ENCODE results near the gene LPP.

Gene LPP

GRCh38 chr3:188472336-188472735, 318.4 kb downstream of the LPP start:
- Mint-ChIP-seq H3K9me3 (no peaks in the 10 kb centered on the region), H3K4me1 (peaks cover 6% of the 10 kb centered on the region), H3K27ac (no peak overlapping the region), H3K4me3 (no peak overlapping the region), H3K36me3 (no peaks in the 10 kb centered on the region)
- no peak for DNase-seq (ENCODE audit: low spot score in 2 of 2)
- ATAC-seq = no peak

GRCh38 chr3:188473045-188473444, 319.1 kb downstream of the LPP start:
- H3K36me3 Mint-ChIP-seq = no peaks in the 10 kb centered on the region
- H3K4me1 Mint-ChIP-seq = peaks cover 6% of the 10 kb centered on the region
- no peak overlapping the region for H3K27ac Mint-ChIP-seq
- no peak overlapping the region for H3K4me3 Mint-ChIP-seq
- no peaks in the 10 kb centered on the region for H3K9me3 Mint-ChIP-seq
- DNase-seq (ENCODE audit: low spot score in 2 of 2) = no peak
- ATAC-seq = no peak

- no peaks in the 10 kb centered on the region for H3K9me3 Mint-ChIP-seq
- ATAC-seq = no peak
- no peak overlapping the region for H3K27ac Mint-ChIP-seq
- H3K4me1 Mint-ChIP-seq = peaks cover 6% of the 10 kb centered on the region
- no peak overlapping the region for H3K4me3 Mint-ChIP-seq
- no peaks in the 10 kb centered on the region for H3K36me3 Mint-ChIP-seq
- DNase-seq (ENCODE audit: low spot score in 2 of 2) = no peak
These were observed 319.8 kb downstream of the LPP start for GRCh38 chr3:188473591-188474288.

- DNase-seq (ENCODE audit: low spot score in 2 of 2) (no peak), ATAC-seq (no peak)
- Mint-ChIP-seq H3K4me3 (no peak overlapping the region), H3K4me1 (peaks cover 3% of the 10 kb centered on the region), H3K9me3 (peaks cover 1% of the 10 kb centered on the region), H3K27ac (no peak overlapping the region), H3K36me3 (no peaks in the 10 kb centered on the region)
These were observed 323.0 kb downstream of the LPP start for GRCh38 chr3:188476935-188477334.

- Mint-ChIP-seq H3K9me3 (peaks cover 3% of the 10 kb centered on the region), H3K27ac (no peak overlapping the region), H3K4me1 (peaks cover 6% of the 10 kb centered on the region), H3K36me3 (peaks cover 6% of the 10 kb centered on the region), H3K4me3 (no peak overlapping the region)
- no peak for DNase-seq (ENCODE audit: low spot score in 2 of 2)
- no peak for ATAC-seq
These were observed 326.1 kb downstream of the LPP start for GRCh38 chr3:188480011-188480410.

GRCh38 chr3:188482929-188483328, 329.0 kb downstream of the LPP start:
- peaks cover 6% of the 10 kb centered on the region for H3K4me1 Mint-ChIP-seq
- H3K27ac Mint-ChIP-seq = no peak overlapping the region

GRCh38 chr3:188486126-188486525, 332.2 kb downstream of the LPP start:
- Mint-ChIP-seq H3K4me1 (peaks cover 6% of the 10 kb centered on the region), H3K36me3 (peaks cover 19% of the 10 kb centered on the region), H3K27ac (no peak overlapping the region), H3K4me3 (no peak overlapping the region), H3K9me3 (peaks cover 3% of the 10 kb centered on the region)
- DNase-seq (ENCODE audit: low spot score in 2 of 2) (no peak), ATAC-seq (no peak)

More at GRCh38 chr3:188482929-188483328, 329.0 kb downstream of the LPP start:
- Mint-ChIP-seq H3K4me3 (no peak overlapping the region), H3K36me3 (peaks cover 19% of the 10 kb centered on the region), H3K9me3 (peaks cover 3% of the 10 kb centered on the region)
- no peak for ATAC-seq
- no peak for DNase-seq (ENCODE audit: low spot score in 2 of 2)

- no peak for ATAC-seq
- no peak overlapping the region for H3K4me3 Mint-ChIP-seq
- peaks cover 19% of the 10 kb centered on the region for H3K36me3 Mint-ChIP-seq
- no peak for DNase-seq (ENCODE audit: low spot score in 2 of 2)
- peaks cover 3% of the 10 kb centered on the region for H3K4me1 Mint-ChIP-seq
- H3K9me3 Mint-ChIP-seq = peaks cover 2% of the 10 kb centered on the region
- no peak overlapping the region for H3K27ac Mint-ChIP-seq
These were observed 333.0 kb downstream of the LPP start for GRCh38 chr3:188486952-188487351.

DNA sequence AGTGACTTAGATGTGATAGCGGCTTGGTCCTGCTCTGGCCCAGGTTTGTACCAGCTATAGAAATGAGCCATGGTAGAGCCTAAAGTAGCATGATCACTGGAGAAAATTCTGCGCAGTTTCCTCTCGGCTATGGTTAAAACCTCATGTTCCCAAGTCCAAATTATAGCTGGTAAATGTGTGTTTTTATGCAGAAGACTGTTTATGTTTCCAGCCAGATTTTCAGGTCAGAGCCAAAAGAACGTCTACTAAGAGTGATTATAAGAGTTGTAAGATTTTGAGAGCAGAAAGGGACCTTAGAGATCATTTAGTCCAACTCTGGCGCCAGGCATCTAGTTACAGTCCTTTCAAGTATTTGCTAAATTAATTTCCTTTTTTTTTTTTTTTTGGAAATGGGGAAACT, 333.7 kb downstream of the LPP start:
- Mint-ChIP-seq H3K4me3 (no peak overlapping the region), H3K9me3 (no peaks in the 10 kb centered on the region), H3K36me3 (peaks cover 19% of the 10 kb centered on the region), H3K27ac (no peak overlapping the region), H3K4me1 (no peaks in the 10 kb centered on the region)
- no peak for ATAC-seq
- DNase-seq (ENCODE audit: low spot score in 2 of 2) = no peak

- Mint-ChIP-seq H3K27ac (no peak overlapping the region), H3K9me3 (no peaks in the 10 kb centered on the region), H3K4me1 (no peaks in the 10 kb centered on the region), H3K36me3 (peaks cover 19% of the 10 kb centered on the region), H3K4me3 (no peak overlapping the region)
- no peak for DNase-seq (ENCODE audit: low spot score in 2 of 2)
- no peak for ATAC-seq
These were observed 334.8 kb downstream of the LPP start for GRCh38 chr3:188488801-188489200.

GRCh38 chr3:188489639-188490405, 335.9 kb downstream of the LPP start:
- H3K9me3 Mint-ChIP-seq = no peaks in the 10 kb centered on the region
- ATAC-seq (peak; percentile 45), DNase-seq (ENCODE audit: low spot score in 2 of 2) (no peak)
- no peak overlapping the region for H3K4me3 Mint-ChIP-seq
- H3K36me3 Mint-ChIP-seq = peaks cover 15% of the 10 kb centered on the region
- H3K4me1 Mint-ChIP-seq = no peaks in the 10 kb centered on the region
- no peak overlapping the region for H3K27ac Mint-ChIP-seq

GRCh38 chr3:188490416-188490815, 336.5 kb downstream of the LPP start:
- DNase-seq (ENCODE audit: low spot score in 2 of 2) (no peak), ATAC-seq (no peak)
- H3K9me3 Mint-ChIP-seq = no peaks in the 10 kb centered on the region
- H3K4me1 Mint-ChIP-seq = no peaks in the 10 kb centered on the region
- H3K36me3 Mint-ChIP-seq = peaks cover 9% of the 10 kb centered on the region
- no peak overlapping the region for H3K4me3 Mint-ChIP-seq
- H3K27ac Mint-ChIP-seq = no peak overlapping the region

GRCh38 chr3:188491276-188491687, 337.3 kb downstream of the LPP start:
- Mint-ChIP-seq H3K9me3 (no peaks in the 10 kb centered on the region), H3K4me1 (no peaks in the 10 kb centered on the region), H3K4me3 (no peak overlapping the region), H3K36me3 (peaks cover under 1% of the 10 kb centered on the region), H3K27ac (no peak overlapping the region)
- ATAC-seq (no peak), DNase-seq (ENCODE audit: low spot score in 2 of 2) (no peak)

DNA sequence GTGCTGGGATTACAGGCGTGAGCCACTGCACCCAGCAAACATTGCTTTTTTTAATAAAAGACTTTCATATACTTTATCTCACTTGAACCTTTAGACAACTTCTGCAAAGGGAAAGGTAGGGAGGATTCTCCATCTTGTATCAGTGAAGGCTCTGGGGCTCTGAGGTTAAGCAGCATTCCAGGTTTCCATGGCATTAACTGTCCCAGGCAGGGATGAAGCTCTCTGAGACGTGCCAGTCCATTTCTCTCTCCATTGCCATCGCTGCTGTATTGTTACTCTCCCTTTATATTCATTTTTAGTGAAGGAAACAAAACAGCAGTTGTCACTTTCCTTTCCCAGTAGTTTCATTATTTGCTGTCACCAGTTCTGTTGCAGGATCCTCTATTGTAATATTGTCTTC, 342.4 kb downstream of the LPP start:
- ATAC-seq = no peak
- Mint-ChIP-seq H3K4me1 (no peaks in the 10 kb centered on the region), H3K27ac (no peak overlapping the region), H3K9me3 (peaks cover 4% of the 10 kb centered on the region), H3K36me3 (no peaks in the 10 kb centered on the region), H3K4me3 (no peak overlapping the region)
- DNase-seq (ENCODE audit: low spot score in 2 of 2) = no peak

DNA sequence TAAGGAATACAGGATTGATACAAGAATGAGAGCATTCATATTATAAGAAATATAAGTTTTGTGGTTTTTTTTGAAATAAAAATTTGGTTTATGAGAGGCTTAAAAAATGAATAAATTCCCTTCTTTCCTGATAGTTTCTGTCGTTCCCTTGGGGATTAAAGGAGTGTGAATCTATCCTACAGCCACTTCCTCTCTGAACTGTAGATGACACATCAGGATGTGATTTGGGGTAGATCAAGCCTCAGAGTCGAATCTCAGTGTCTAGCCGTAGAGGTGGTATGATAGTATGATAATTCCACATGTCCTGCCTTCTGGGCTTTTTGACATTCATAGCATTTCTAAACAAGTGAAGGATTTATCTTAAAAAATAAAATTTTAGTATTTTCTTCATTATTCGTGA, 343.1 kb downstream of the LPP start:
- DNase-seq (ENCODE audit: low spot score in 2 of 2) (no peak), ATAC-seq (no peak)
- Mint-ChIP-seq H3K27ac (no peak overlapping the region), H3K36me3 (no peaks in the 10 kb centered on the region), H3K4me1 (no peaks in the 10 kb centered on the region), H3K4me3 (no peak overlapping the region), H3K9me3 (peaks cover 5% of the 10 kb centered on the region)

DNA sequence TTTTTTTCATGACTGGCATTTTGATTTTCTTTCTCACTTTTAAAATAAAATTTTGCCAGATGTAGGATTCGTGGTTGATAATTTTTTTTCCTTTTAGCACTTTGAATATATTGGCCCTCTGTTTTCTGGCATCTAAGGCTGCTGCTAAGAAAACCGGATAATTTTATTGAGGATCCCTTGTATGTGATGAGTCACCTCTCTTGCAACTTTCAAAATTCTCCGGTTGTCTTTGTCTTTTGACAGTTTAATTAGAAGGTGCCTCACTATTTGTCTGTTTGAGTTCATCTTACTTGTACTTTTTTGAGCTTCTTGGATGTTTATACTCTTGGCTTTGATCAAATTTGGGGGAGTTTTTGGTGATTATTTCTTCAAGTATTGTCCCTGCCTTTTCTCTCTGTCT, 349.7 kb downstream of the LPP start:
- H3K4me1 Mint-ChIP-seq = peaks cover 6% of the 10 kb centered on the region
- H3K27ac Mint-ChIP-seq = no peak overlapping the region
- no peaks in the 10 kb centered on the region for H3K36me3 Mint-ChIP-seq

More for the DNA sequence above, 349.7 kb downstream of the LPP start:
- Mint-ChIP-seq H3K4me3 (no peak overlapping the region), H3K9me3 (peaks cover 25% of the 10 kb centered on the region)
- no peak for ATAC-seq
- DNase-seq (ENCODE audit: low spot score in 2 of 2) = no peak
